HepG2 (cell line): ENCODE data around the gene PPAT. TPM values are rescaled to one million over a fixed set of nuclear protein-coding genes. Genes with fewer than 3 reads are reported as not detected.
A peak's percentile ranks its signal among the peaks of the same experiment; 100 is the strongest.

Source experiments
- ATAC-seq: fragments of 200-7000 bp; cut with Tn5 transposase; 3 replicates; pipeline ENCODE4 v1.9.1; 2020; ENCODE audit warnings: mild to moderate bottlenecking, moderate library complexity
- Bru-seq: library from RNA; stranded (reverse); fragments of 400-500 nt; gene quantifications from one replicate; lab custom pipeline; 2021; lab: Mats Ljungman, UMichigan
- BruChase-seq, 2 experiments: library from RNA; stranded (reverse); fragments of 400-500 nt; gene quantifications; one replicate each; lab custom pipeline; 2021; lab: Mats Ljungman, UMichigan
- BruUV-seq: library from RNA; stranded (reverse); fragments of 400-500 nt; replicated peaks from 2 replicates; lab custom pipeline; 2021; lab: Mats Ljungman, UMichigan
- CTCF ChIA-PET: fragments of 300-600 bp; formaldehyde crosslinking; extraction: SDS; loops from one replicate; lab custom pipeline; 2021; ENCODE audit warnings: low total read pairs, inconsistent platforms, low intra/inter-chr PET ratio; lab: Yijun Ruan, JAX
- POLR2A ChIA-PET: fragments of 350-600 bp; sonication (Branson Sonifier 250); formaldehyde crosslinking; loops from one replicate; lab custom pipeline; 2020; ENCODE audit warnings: antibody characterized with exemption, inconsistent platforms; lab: Yijun Ruan, JAX
- DNase-seq: peaks from one replicate; pipeline ENCODE4 v3.0.0-alpha.2; 2015; ENCODE audit warnings: low spot score
- FAIRE-seq: peaks from 3 replicates; lab custom pipeline; 2011; peaks lifted over from hg19 to GRCh38; lab: Jason Lieb, UNC
- H2AFZ ChIP-seq: one replicate; pipeline ENCODE4 v1.6.1; 2011; ENCODE audit warnings: low read length, inconsistent platforms
- H3K27ac ChIP-seq: fragments of 300-600 bp; 3 replicates; pipeline ENCODE4 v1.8.0; 2011; ENCODE audit warnings: mixed run types, mild to moderate bottlenecking, mixed read lengths, low read length, inconsistent platforms; ENCODE audit not compliant: insufficient read depth; ENCODE audit errors: extremely low read length
- H3K27me3 ChIP-seq, 2 experiments: fragments of 200-600 bp in 1 of 2; 2 replicates in 1 of 2; 3 replicates in 1 of 2; pipeline versions ENCODE4 v1.6.0 to v1.8.0; 2011; ENCODE audit warnings: low read length in 2 of 2, mild to moderate bottlenecking in 2 of 2, moderate library complexity in 2 of 2, inconsistent platforms in 1 of 2; ENCODE audit not compliant: insufficient read depth in 2 of 2, control insufficient read depth in 1 of 2
- H3K36me3 ChIP-seq, 2 experiments: fragments of 200-600 bp in 1 of 2; replicated peaks in 1 of 2; 2 replicates in 1 of 2; 3 replicates in 1 of 2; pipeline versions ENCODE4 v1.5.1 to v1.8.0; 2011; ENCODE audit warnings: low read length in 2 of 2, inconsistent platforms in 1 of 2; ENCODE audit not compliant: insufficient read depth in 2 of 2, control insufficient read depth in 1 of 2
- H3K4me1 ChIP-seq: 2 replicates; pipeline ENCODE4 v1.5.1; 2012; ENCODE audit warnings: low read length, inconsistent platforms; ENCODE audit not compliant: insufficient read depth
- H3K4me2 ChIP-seq: 2 replicates; pipeline ENCODE4 v1.6.0; 2011; ENCODE audit warnings: low read depth, low read length, inconsistent platforms
- H3K4me3 ChIP-seq, 3 experiments: fragments of 200-600 bp in 1 of 3; sonication (generic), shearing (Covaris generic) in 1 of 3; replicated peaks in 1 of 3; 2 replicates each; pipeline ENCODE4 v1.5.1; 2011 to 2016; ENCODE audit warnings: low read length in 3 of 3, inconsistent platforms in 2 of 3, low read depth in 2 of 3, mild to moderate bottlenecking in 2 of 3, control low read depth in 1 of 3, mixed read lengths in 1 of 3; ENCODE audit not compliant: insufficient read depth in 1 of 3
- H3K79me2 ChIP-seq: one replicate; pipeline ENCODE4 v1.6.1; 2011; ENCODE audit warnings: low read length, inconsistent platforms; ENCODE audit not compliant: insufficient read depth
- H3K9ac ChIP-seq: 2 replicates; pipeline ENCODE4 v1.6.0; 2011; ENCODE audit warnings: mild to moderate bottlenecking, low read depth, low read length, inconsistent platforms; ENCODE audit not compliant: insufficient read depth
- H3K9me3 ChIP-seq: 2 replicates; pipeline ENCODE4 v1.5.1; 2012; ENCODE audit warnings: mild to moderate bottlenecking, low read length
- H4K20me1 ChIP-seq: 2 replicates; pipeline ENCODE4 v1.6.0; 2011; ENCODE audit warnings: inconsistent platforms, mild to moderate bottlenecking, low read length, moderate library complexity; ENCODE audit not compliant: insufficient read depth
- CREB1 ChIP-seq, 2 experiments: fragments of 450-650 bp in 1 of 2; IDR thresholded peaks; 2 replicates each; pipeline ENCODE4 v1.6.1; 2016 to 2017; ENCODE audit warnings: control low read depth in 1 of 2, mild to moderate bottlenecking in 1 of 2, missing compliant biosample characterization in 1 of 2, missing genetic modification characterization in 1 of 2
- FOXM1 ChIP-seq: sonication (generic); formaldehyde crosslinking; IDR thresholded peaks from 2 replicates; pipeline ENCODE4 v1.5.0; 2020; ENCODE audit warnings: missing genetic modification reagents
- KDM2A ChIP-seq: sonication (generic); formaldehyde crosslinking; IDR thresholded peaks from 2 replicates; pipeline ENCODE4 v1.4.0; 2020; ENCODE audit warnings: low read depth, missing genetic modification reagents, borderline replicate concordance
- MEF2D ChIP-seq: sonication (generic); formaldehyde crosslinking; IDR thresholded peaks from 2 replicates; pipeline ENCODE4 v1.5.1; 2020; ENCODE audit warnings: mild to moderate bottlenecking, missing genetic modification reagents
- NR2F1 ChIP-seq, 2 experiments: fragments of 450-650 bp in 1 of 2; formaldehyde crosslinking in 1 of 2; IDR thresholded peaks; 2 replicates each; pipeline versions ENCODE4 v1.5.0 to v1.6.1; 2016 to 2020; ENCODE audit warnings: mild to moderate bottlenecking in 1 of 2, missing compliant biosample characterization in 1 of 2, missing genetic modification reagents in 1 of 2, moderate library complexity in 1 of 2
- SKIL ChIP-seq: sonication (generic); formaldehyde crosslinking; IDR thresholded peaks from 2 replicates; pipeline ENCODE4 v1.8.0; 2022; ENCODE audit warnings: missing genetic modification reagents, mild to moderate bottlenecking, moderate library complexity, borderline replicate concordance
- TFAP4 ChIP-seq: sonication (generic); IDR thresholded peaks from 2 replicates; pipeline ENCODE4 v1.6.1; 2016; ENCODE audit warnings: low read depth, borderline replicate concordance
- ZNF317 ChIP-seq: sonication (generic); formaldehyde crosslinking; IDR thresholded peaks from 2 replicates; pipeline ENCODE4 v1.5.0; 2020; ENCODE audit warnings: mild to moderate bottlenecking, missing genetic modification reagents
- ZNF331 ChIP-seq: sonication (generic); formaldehyde crosslinking; IDR thresholded peaks from 2 replicates; pipeline ENCODE4 v1.4.0; 2020; ENCODE audit warnings: missing genetic modification reagents
- ZNF768 ChIP-seq: sonication (generic); formaldehyde crosslinking; IDR thresholded peaks from 2 replicates; pipeline ENCODE4 v1.4.0; 2020; ENCODE audit warnings: missing genetic modification reagents
- ZNF788 ChIP-seq: sonication (generic); formaldehyde crosslinking; IDR thresholded peaks from 2 replicates; pipeline ENCODE4 v1.5.0; 2020; ENCODE audit warnings: mild to moderate bottlenecking, missing genetic modification reagents, borderline replicate concordance
- WGBS: methylation state at CpG from one replicate; pipeline ENCODE4 v1.1.6; 2017; ENCODE audit warnings: low lambda C conversion rate; 5-methylcytosine and 5-hydroxymethylcytosine counted together
- in situ Hi-C: cut with HindIII; loops from 2 replicates; pipeline ENCODE4 v1.10.0; 2017; ENCODE audit warnings: low pct_unique_long_range_greater_than_20kb; ENCODE audit not compliant: extremely low pct_ligation_motif_present
- intact Hi-C: fragments of 100-400 bp; cut with micrococcal nuclease; formaldehyde crosslinking; loops from one replicate; pipeline ENCODE4 v1.10.0; 2022; ENCODE audit not compliant: unreplicated experiment
- long read RNA-seq, 2 experiments: library from RNA in 1 of 2; library from polyadenylated mRNA in 1 of 2; stranded (forward) in 1 of 2; unstranded in 1 of 2; transcript quantifications; one replicate each; pipeline ENCODE4 v2.0.0, GENCODE V29; 2019 to 2022
- polyA minus RNA-seq, 3 experiments: library from RNA; depleted of rRNA, polyadenylated mRNA; stranded (reverse); fragments of >200 nt; gene quantifications; 2 replicates each; pipeline ENCODE4 v1.2.3, GENCODE V29; 2011; ENCODE audit warnings: low replicate concordance in 1 of 3
- polyA plus RNA-seq, 8 experiments: library from polyadenylated mRNA; depleted of rRNA in 3 of 8; stranded (reverse) in 7 of 8; unstranded in 1 of 8; fragments of >200 nt; fragmentation: Illumina TruSeq in 4 of 8; extraction: Trizol in 4 of 8; gene quantifications; 2 replicates each; pipeline versions ENCODE4 v1.2.1 to v1.2.3, GENCODE V29; 2011 to 2016; ENCODE audit warnings: low read depth in 4 of 8, missing spikeins in 1 of 8, mixed read lengths in 1 of 8; ENCODE audit not compliant: insufficient read depth in 1 of 8
- total RNA-seq, 5 experiments: library from RNA; depleted of rRNA; stranded (reverse); fragments of >200 nt; fragmentation: Illumina TruSeq; extraction: Trizol; gene quantifications; 2 replicates each; pipeline ENCODE4 v1.2.3, GENCODE V29; 2016; ENCODE audit warnings: low read depth in 1 of 5

Gene PPAT
- total RNA-seq (2016; rRNA removed; fragmentation: Illumina TruSeq; extraction: Trizol): 62.6 and 98.4 TPM in 2 replicates
- total RNA-seq (2016; cell fraction: cytosol; rRNA removed; fragmentation: Illumina TruSeq; extraction: Trizol; ENCODE audit: low read depth): 5.3 and 7.1 TPM in 2 replicates
- total RNA-seq (2016; cell fraction: insoluble cytoplasmic fraction; rRNA removed; fragmentation: Illumina TruSeq; extraction: Trizol): 59.7 and 95.9 TPM in 2 replicates
- 19.1 and 23.2 TPM in 2 replicates for total RNA-seq (2016; cell fraction: membrane; rRNA removed; fragmentation: Illumina TruSeq; extraction: Trizol)
- total RNA-seq (2016; cell fraction: nucleus; rRNA removed; fragmentation: Illumina TruSeq; extraction: Trizol): 44.4 and 47.9 TPM in 2 replicates
- polyA plus RNA-seq (2011; rRNA removed): 13.7 and 16.9 TPM in 2 replicates
- 6.9 and 9.4 TPM in 2 replicates for polyA plus RNA-seq (2011; cell fraction: cytosol; rRNA removed)
- polyA plus RNA-seq (2011; cell fraction: nucleus; rRNA removed): 5.9 and 6.3 TPM in 2 replicates
- 21.9 and 23.3 TPM in 2 replicates for polyA plus RNA-seq (2012)
- 1.6 and 1.8 TPM in 2 replicates for polyA plus RNA-seq (2016; cell fraction: cytosol; fragmentation: Illumina TruSeq; extraction: Trizol; ENCODE audit: low read depth)
- polyA plus RNA-seq (2016; cell fraction: insoluble cytoplasmic fraction; fragmentation: Illumina TruSeq; extraction: Trizol; ENCODE audit: low read depth): 64.9 and 70.4 TPM in 2 replicates
- 6.4 and 7.7 TPM in 2 replicates for polyA plus RNA-seq (2016; cell fraction: membrane; fragmentation: Illumina TruSeq; extraction: Trizol; ENCODE audit: low read depth)
- polyA plus RNA-seq (2016; cell fraction: nucleus; fragmentation: Illumina TruSeq; extraction: Trizol; ENCODE audit: insufficient read depth, low read depth): 39.8 and 45.4 TPM in 2 replicates
- 16.1 and 21.7 TPM in 2 replicates for polyA minus RNA-seq (2011; rRNA and poly(A)+ RNA removed; ENCODE audit: low replicate concordance)
- polyA minus RNA-seq (2011; cell fraction: cytosol; rRNA and poly(A)+ RNA removed): 11.9 and 16.3 TPM in 2 replicates
- polyA minus RNA-seq (2011; cell fraction: nucleus; rRNA and poly(A)+ RNA removed): 25.0 and 29.1 TPM in 2 replicates
- Bru-seq, nascent RNA: percentile 90 among the genes with signal in this experiment
- percentile 87 among the genes with signal in this experiment for BruChase-seq, experiment 1, labeled RNA remaining after a 6-hour chase
- percentile 87 among the genes with signal in this experiment for BruChase-seq, experiment 2, labeled RNA remaining after a 2-hour chase
- long read RNA-seq, experiment 1, transcript PPAT-201 (11 exons, 3,682 nt): major isoform, 19 of 26 reads
- long read RNA-seq, experiment 1, partial matches to known transcripts: 4 of 26 reads
- long read RNA-seq, experiment 1, other reads (novel, unspliced or antisense): 3 of 26 reads
- long read RNA-seq, experiment 2, transcript PPAT-201 (11 exons, 3,682 nt): major isoform, 5 of 42 reads
- long read RNA-seq, experiment 2, partial matches to known transcripts: 2 of 42 reads
- long read RNA-seq, experiment 2, other reads (novel, unspliced or antisense): 35 of 42 reads

GRCh38 chr4:56435140-56435926, at the start of gene PPAT:
Gene PPAT (minus strand): TSS chr4:56435615. CDS start chr4:56435477, 138 bp downstream.
- Histone ChIP-seq H3K9ac (peak within 1 kb of the TSS; percentile 92), H3K79me2 (peaks cover 84% of the 10 kb centered on the region), H3K27ac (peak within 1 kb of the TSS; percentile 98), H4K20me1 (peaks cover 35% of the 10 kb centered on the region), H3K4me3 (peak within 1 kb of the TSS; percentile 75 to 92 (median 80)), H3K36me3 (peaks cover 0 to 9% of the 10 kb centered on the region in 2 experiments; a peak in 1 of 5 replicates), H3K9me3 (no peaks in the 10 kb centered on the region), H3K27me3 (no peaks in the 10 kb centered on the region; a peak in 1 of 5 replicates), H3K4me1 (peaks cover 48% of the 10 kb centered on the region), H2AFZ (peak within 1 kb of the TSS; percentile 84), H3K4me2 (peak within 1 kb of the TSS; percentile 89)
- BruUV-seq: no TSS peak
- intact Hi-C loops (loop anchor here (1.0 to 5.0 kb wide), 3 partner anchors 48 to 542 kb away; partner anchors contain the start of genes AASDH, NOA1, POLR2B and REST), in situ Hi-C loops (no loop called here)
- ChIA-PET CTCF (no interaction called here), POLR2A (interaction anchor here (0.5 to 4.9 kb wide), 18 partner anchors 9 to 890 kb away, joined by 3 to 67 read pairs (median 7); partner anchors contain the start of genes AASDH, CEP135, NOA1 and POLR2B)
- DNase-seq: peak; percentile 93
- FAIRE-seq: no peak
- 0% methylated on average over 12 of the region's 61 CpGs for WGBS
- ATAC-seq: peak; percentile 90
- TF ChIP-seq NR2F1 (CRISPR knock-in tag; IDR thresholded peaks at IDR 0.05) (no peak), KDM2A (0 out of 2 replicates have a peak, but pooled peaks have one; percentile 13), ZNF768 (CRISPR knock-in tag) (peak; percentile 54; the same call in 1 of the 2 replicates), TFAP4 (peak; percentile 79; the same call in 1 of the 2 replicates), ZNF317 (CRISPR knock-in tag) (peak; percentile 86; the same call in 1 of the 2 replicates), SKIL (CRISPR knock-in tag) (no peak), ZNF788 (CRISPR knock-in tag) (peak; percentile 54; the same call in 1 of the 2 replicates), FOXM1 (CRISPR knock-in tag) (no peak), ZNF331 (CRISPR knock-in tag) (peak; percentile 4; the same call in 1 of the 2 replicates), MEF2D (CRISPR knock-in tag) (peak; percentile 82), CREB1 (IDR thresholded peaks at IDR 0.05) (peak; percentile 10; the same call in 1 of the 2 replicates), CREB1 (CRISPR knock-in tag; IDR thresholded peaks at IDR 0.05) (peak; percentile 50; the same call in 1 of the 2 replicates)
